ENCODE results near the gene PTPRN2.

- TF ChIP-seq CTCF (IDR thresholded peaks at IDR 0.05; ENCODE audit: low read depth, low read length) (no peak), MAX (IDR thresholded peaks at IDR 0.05; ENCODE audit: low read depth, low read length) (no peak), POLR2A (IDR thresholded peaks at IDR 0.05; ENCODE audit: extremely low read depth, insufficient read length) (no peak)
Observed at GRCh38 chr7:158074896-158075632, 512.6 kb downstream of the PTPRN2 start.
